SW 1271 (cell line): ENCODE data around the gene GABARAP.

ENCODE experiments used
- DNase-seq, 2 experiments: peaks; one replicate each; lab custom pipeline; 2025; lab: John Stamatoyannopoulos, UW

GABARAP gene

GRCh38 chr17:7239091-7240027 lies 2.9 kb downstream of the GABARAP start, which contains the start of gene PHF23:
Gene PHF23 (minus strand): TSS chr17:7239457. CDS start chr17:7239279, 178 bp downstream.
- DNase-seq: peak; percentile 97 to 99

GRCh38 chr17:7238420-7239090 lies 3.7 kb downstream of the GABARAP start:
- no peak for DNase-seq

GRCh38 chr17:7237761-7238419 lies 4.4 kb downstream of the GABARAP start:
- peak; percentile 25 to 54 for DNase-seq

GRCh38 chr17:7237266-7237760 lies 4.9 kb downstream of the GABARAP start:
- DNase-seq: no peak

- no peak for DNase-seq
Measured at GRCh38 chr17:7236808-7237207, 5.4 kb downstream of the GABARAP start.

GRCh38 chr17:7235693-7236665 lies 6.3 kb downstream of the GABARAP start:
- no peak for DNase-seq

- peak; percentile 87 to 92 for DNase-seq
Measured at GRCh38 chr17:7234083-7234951, 7.9 kb downstream of the GABARAP start, which contains the start of gene DVL2. Gene DVL2 (minus strand): TSS chr17:7234517. CDS start chr17:7234262, 255 bp downstream.

- peak in 1 of 2 experiments; percentile 60 for DNase-seq
Measured at GRCh38 chr17:7233701-7234082, 8.6 kb downstream of the GABARAP start.

- DNase-seq: no peak
Measured at GRCh38 chr17:7232114-7232513, 10.1 kb downstream of the GABARAP start.

GRCh38 chr17:7229504-7229903 lies 12.7 kb downstream of the GABARAP start:
- no peak for DNase-seq

GRCh38 chr17:7228920-7229319 lies 13.3 kb downstream of the GABARAP start:
- no peak for DNase-seq

GRCh38 chr17:7226721-7227710 lies 15.2 kb downstream of the GABARAP start:
- DNase-seq: no peak

- DNase-seq: no peak
Measured at GRCh38 chr17:7225711-7226331, 16.4 kb downstream of the GABARAP start.

- no peak for DNase-seq
Measured at GRCh38 chr17:7224661-7225111, 17.6 kb downstream of the GABARAP start.

GRCh38 chr17:7224110-7224509 lies 18.1 kb downstream of the GABARAP start:
- no peak for DNase-seq

GRCh38 chr17:7223375-7223774 lies 18.9 kb downstream of the GABARAP start:
- DNase-seq: no peak

GRCh38 chr17:7222972-7223292 lies 19.3 kb downstream of the GABARAP start:
- DNase-seq: no peak
